IPS-NIHi7 (cell line): ENCODE data around the gene NR2F1-AS1.
"Not testable (repeated sequence)": the region's sequence is repeated elsewhere in the genome, so short reads cannot be mapped to it uniquely, and the experiment has no call there.

Source experiments
- DNase-seq: peaks from one replicate; pipeline ENCODE4 v3.0.0; 2012; ENCODE audit warnings: mixed read lengths; ENCODE audit errors: extremely low spot score

NR2F1-AS1 gene

GRCh38 chr5:93576994-93577853 lies 3.8 kb downstream of the NR2F1-AS1 start:
- DNase-seq: no peak

- DNase-seq: no peak
Measured at GRCh38 chr5:93575461-93576414, 5.3 kb downstream of the NR2F1-AS1 start.

- DNase-seq: no peak
Measured at GRCh38 chr5:93574491-93575305, 6.3 kb downstream of the NR2F1-AS1 start.

GRCh38 chr5:93573354-93574351 lies 7.4 kb downstream of the NR2F1-AS1 start:
- DNase-seq: no peak

- peak; percentile 42 for DNase-seq
Measured at GRCh38 chr5:93572608-93573353, 8.2 kb downstream of the NR2F1-AS1 start.

GRCh38 chr5:93572101-93572607 lies 8.9 kb downstream of the NR2F1-AS1 start:
- DNase-seq: no peak

GRCh38 chr5:93571114-93571949 lies 9.7 kb downstream of the NR2F1-AS1 start:
- peak; percentile 41 for DNase-seq

- peak; percentile 53 for DNase-seq
Measured at GRCh38 chr5:93570294-93571113, 10.5 kb downstream of the NR2F1-AS1 start.

GRCh38 chr5:93569300-93570160 lies 11.5 kb downstream of the NR2F1-AS1 start:
- no peak for DNase-seq

GRCh38 chr5:93567424-93567823 lies 13.6 kb downstream of the NR2F1-AS1 start:
- DNase-seq: no peak

GRCh38 chr5:93566091-93566490 lies 14.9 kb downstream of the NR2F1-AS1 start:
- DNase-seq: no peak

GRCh38 chr5:93557021-93557604 lies 23.9 kb downstream of the NR2F1-AS1 start:
- no peak for DNase-seq

- DNase-seq: not testable (repeated sequence)
Measured at GRCh38 chr5:93549594-93549993, 31.4 kb downstream of the NR2F1-AS1 start.

GRCh38 chr5:93545872-93546271 lies 35.1 kb downstream of the NR2F1-AS1 start:
- no peak for DNase-seq

GRCh38 chr5:93532370-93532769 lies 48.6 kb downstream of the NR2F1-AS1 start:
- no peak for DNase-seq

- DNase-seq: not testable (repeated sequence)
Measured at GRCh38 chr5:93521815-93522214, 59.2 kb downstream of the NR2F1-AS1 start.
